Stomach smooth muscle (tissue), 2 donors: Measurements from ENCODE around the gene BANP.

ENCODE experiments used
- H3K27ac ChIP-seq: one replicate; pipeline ENCODE4 v1.7.0; 2013; ENCODE audit warnings: mild to moderate bottlenecking, low read length, inconsistent platforms
- H3K27me3 ChIP-seq, 2 donors: one replicate each; pipeline ENCODE4 v1.7.0; 2013; ENCODE audit warnings: low read length in 2 of 2; ENCODE audit not compliant: insufficient read depth in 2 of 2, control insufficient read depth in 1 of 2
- H3K36me3 ChIP-seq, 2 donors: one replicate each; pipeline ENCODE4 v1.7.0; 2013; ENCODE audit warnings: low read length in 2 of 2; ENCODE audit not compliant: control insufficient read depth in 2 of 2, insufficient read depth in 2 of 2
- H3K4me1 ChIP-seq: one replicate; pipeline ENCODE4 v1.7.0; 2013; ENCODE audit warnings: low read length; ENCODE audit not compliant: control insufficient read depth, insufficient read depth
- H3K4me3 ChIP-seq, 2 donors: one replicate each; pipeline ENCODE4 v1.7.0; 2013; ENCODE audit warnings: low read length in 2 of 2
- H3K9ac ChIP-seq, 2 donors: one replicate each; pipeline ENCODE4 v1.7.0; 2013; ENCODE audit warnings: low read length in 2 of 2, mild to moderate bottlenecking in 1 of 2
- H3K9me3 ChIP-seq, 2 donors: one replicate each; pipeline ENCODE4 v1.7.0; 2013; ENCODE audit warnings: low read length in 2 of 2; ENCODE audit not compliant: control insufficient read depth in 2 of 2
- donor health status: healthy.
- donor health status: Pancreatic carcinoma.

BANP gene

DNA sequence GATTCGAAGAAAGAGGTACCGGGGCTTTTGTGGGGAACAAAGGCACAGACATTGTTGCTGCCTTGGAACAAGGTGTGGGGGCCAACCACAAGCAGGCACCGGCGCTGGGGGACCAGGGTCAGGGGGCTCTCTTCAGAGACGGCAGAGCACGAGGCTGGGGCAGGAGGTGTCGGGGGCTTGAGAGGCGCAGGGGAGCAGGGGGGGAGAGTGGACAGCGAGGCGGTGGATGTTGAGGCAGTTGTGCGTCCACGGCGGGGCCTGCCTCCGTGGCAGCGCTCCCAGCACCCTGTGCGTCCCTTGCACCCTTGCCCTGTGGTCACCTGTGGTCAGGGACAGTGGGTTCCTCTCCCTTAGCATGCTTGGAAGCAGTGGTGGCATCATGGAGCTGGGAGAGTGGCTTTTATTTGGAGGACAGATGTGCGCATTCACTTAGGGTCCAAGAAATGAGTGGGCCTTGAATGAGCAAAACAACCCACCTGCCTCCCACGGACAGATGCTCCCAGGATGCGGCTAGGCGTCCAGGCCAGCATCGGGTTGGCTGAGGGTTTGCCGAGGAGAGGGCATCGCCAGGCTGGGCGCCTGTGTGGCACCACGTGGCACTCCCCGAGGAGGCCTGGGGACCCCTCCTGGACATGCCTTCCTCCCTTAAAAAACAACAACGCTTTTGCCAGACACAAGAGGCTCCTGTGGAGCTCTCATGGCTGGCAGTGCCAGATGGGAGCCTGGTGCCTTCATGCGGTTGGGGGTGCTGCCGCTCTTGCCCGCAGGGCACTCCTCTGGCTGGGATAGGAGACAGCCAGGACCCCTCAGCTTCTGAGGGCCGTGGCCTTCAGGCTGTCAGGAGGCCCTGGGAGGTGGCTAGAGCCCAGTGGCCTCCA lies 113.0 kb downstream of the BANP start:
- Histone ChIP-seq H3K9ac (no peak overlapping the region), H3K27me3 (no peaks in the 10 kb centered on the region), H3K36me3 (peaks cover 7 to 12% of the 10 kb centered on the region in 2 donors), H3K4me1 (peaks cover 10% of the 10 kb centered on the region), H3K4me3 (no peak overlapping the region), H3K27ac (no peak overlapping the region), H3K9me3 (no peaks in the 10 kb centered on the region)

DNA sequence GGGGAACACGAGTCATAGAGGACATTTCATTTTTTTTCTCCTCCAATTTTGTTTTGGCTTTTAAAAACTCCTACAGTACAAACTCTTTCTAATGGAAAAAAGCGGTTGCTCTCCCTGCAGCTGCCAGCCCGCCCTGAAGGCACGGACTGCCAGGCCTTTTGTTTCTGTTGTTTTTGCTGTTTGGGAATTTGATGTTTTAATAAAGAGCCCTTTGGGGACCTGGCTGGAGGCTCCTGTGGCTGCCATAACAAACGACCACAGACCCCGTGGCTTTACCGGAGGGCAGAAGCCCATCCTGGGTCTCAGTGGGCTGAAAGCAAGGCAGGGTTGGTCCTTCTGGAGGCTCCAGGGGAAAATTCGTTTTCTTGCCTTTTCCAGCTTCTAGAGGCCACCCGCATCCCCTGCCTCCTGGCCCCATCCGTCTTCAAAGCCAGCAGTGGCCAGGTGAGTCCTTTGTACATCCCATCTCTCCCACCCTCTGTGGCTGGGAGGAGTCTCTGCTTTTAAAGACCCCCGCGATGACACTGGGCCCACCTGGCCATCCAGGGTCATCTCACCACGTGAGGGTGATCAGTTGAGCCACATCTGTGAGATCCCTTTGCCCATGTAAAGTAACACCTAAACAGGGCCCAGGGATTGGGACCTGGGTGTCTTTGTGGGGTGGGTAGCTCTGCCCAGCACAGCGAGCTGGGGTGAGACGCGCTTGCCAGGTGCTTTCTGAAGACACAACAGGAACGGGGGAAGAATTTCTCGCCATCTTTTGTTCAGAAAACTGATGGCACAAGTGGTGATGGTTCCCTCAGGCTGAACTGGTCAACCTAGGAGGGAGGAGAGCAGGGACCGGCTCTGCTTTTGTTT lies 113.9 kb downstream of the BANP start:
- no peak overlapping the region for H3K9ac ChIP-seq
- no peak overlapping the region for H3K4me3 ChIP-seq
- no peaks in the 10 kb centered on the region for H3K9me3 ChIP-seq
- no peaks in the 10 kb centered on the region for H3K27me3 ChIP-seq
- peaks cover 10 to 11% of the 10 kb centered on the region in 2 donors for H3K36me3 ChIP-seq
- peaks cover 10% of the 10 kb centered on the region for H3K4me1 ChIP-seq
- no peak overlapping the region for H3K27ac ChIP-seq

DNA sequence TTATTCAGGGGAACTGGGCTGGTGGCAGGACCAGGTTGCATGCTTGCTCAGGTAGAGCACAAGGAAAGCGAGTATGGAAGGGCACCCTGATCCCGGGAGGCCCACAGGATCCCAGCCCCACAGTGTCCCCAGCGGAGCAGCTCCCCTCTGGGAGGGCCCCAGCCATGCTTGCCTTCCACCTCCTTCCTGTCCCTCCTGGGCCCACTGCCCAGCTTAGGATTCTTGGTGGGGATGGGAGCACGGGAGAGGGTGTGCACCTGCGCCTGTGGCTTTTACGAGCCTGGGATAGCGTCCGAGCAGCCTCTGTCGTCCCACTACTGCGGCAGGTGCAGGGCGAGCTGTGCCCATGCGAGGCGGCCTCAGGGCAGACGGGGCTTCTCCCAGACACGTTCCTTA lies 114.5 kb downstream of the BANP start:
- peaks cover 10% of the 10 kb centered on the region for H3K4me1 ChIP-seq
- H3K9me3 ChIP-seq = no peaks in the 10 kb centered on the region
- H3K27me3 ChIP-seq = no peaks in the 10 kb centered on the region
- H3K36me3 ChIP-seq = peaks cover 8 to 9% of the 10 kb centered on the region in 2 donors
- no peak overlapping the region for H3K9ac ChIP-seq
- no peak overlapping the region for H3K27ac ChIP-seq
- no peak overlapping the region for H3K4me3 ChIP-seq

DNA sequence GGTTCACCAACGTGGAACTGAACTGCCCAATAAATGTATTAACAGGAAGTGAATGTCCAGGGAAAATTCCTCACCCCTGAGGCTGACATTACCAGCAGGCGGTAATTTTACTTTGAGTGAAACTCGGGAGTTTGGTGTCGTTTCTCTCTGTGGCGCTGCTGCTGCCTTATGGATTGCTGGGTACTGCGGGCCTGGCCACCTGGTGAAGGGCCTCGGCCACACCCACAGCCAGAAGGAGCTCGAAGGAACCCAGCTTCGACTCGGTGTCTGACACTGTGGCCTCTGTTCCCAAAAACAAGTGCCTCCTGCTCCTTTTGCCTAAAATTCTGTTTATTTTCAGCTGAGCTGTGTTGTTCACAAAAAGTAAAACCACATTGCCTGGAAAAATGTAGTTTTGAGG lies 115.0 kb downstream of the BANP start:
- H3K4me3 ChIP-seq = no peak overlapping the region
- no peaks in the 10 kb centered on the region for H3K27me3 ChIP-seq
- peaks cover 10% of the 10 kb centered on the region for H3K4me1 ChIP-seq
- no peak overlapping the region for H3K27ac ChIP-seq
- H3K9ac ChIP-seq = no peak overlapping the region
- H3K9me3 ChIP-seq = no peaks in the 10 kb centered on the region
- peaks cover 8 to 9% of the 10 kb centered on the region in 2 donors for H3K36me3 ChIP-seq

DNA sequence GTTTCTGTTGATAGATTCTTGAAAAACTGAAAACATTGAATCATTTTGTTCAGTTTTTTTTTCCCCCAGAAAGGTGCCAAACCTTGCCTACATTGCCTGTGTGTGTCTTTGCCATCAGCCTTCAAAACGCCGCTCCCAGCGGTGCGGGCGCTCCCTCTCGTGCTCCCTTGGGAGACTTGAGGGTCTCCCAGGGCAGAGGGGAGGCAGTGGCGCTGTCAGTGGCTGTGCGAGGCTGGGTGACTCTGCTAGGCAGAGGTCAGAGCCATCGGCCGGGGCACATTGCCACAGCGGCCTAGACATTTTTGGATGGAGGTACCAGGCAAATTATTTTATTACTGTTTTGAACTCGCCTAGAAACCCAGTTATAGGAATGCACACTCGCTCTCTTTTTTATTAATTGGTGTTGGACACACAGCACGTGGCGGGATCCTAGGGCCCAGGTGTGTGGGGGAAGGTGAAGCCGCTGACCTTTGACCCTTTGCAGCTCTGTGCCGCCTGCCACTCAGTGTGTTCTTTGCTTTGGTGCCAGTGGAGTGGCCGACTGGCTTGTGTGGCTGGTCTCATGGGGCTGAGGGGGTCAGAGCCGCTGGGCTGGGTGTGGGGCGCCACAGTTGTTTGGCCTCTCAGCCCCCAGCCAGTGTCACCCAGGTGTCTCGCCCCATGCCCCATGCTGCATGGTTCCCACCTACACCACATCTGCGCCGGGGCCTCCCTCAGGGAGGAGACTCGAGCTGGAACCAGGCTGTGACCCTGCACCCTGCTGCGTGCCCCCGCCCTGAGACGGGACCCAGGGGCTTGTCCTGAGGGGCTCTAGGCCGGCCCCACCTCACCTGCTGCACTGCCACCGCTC lies 115.7 kb downstream of the BANP start:
- Histone ChIP-seq H3K4me3 (no peak overlapping the region), H3K27me3 (no peaks in the 10 kb centered on the region), H3K36me3 (peaks cover 9 to 13% of the 10 kb centered on the region in 2 donors), H3K9ac (no peak overlapping the region), H3K27ac (no peak overlapping the region), H3K4me1 (peaks cover 10% of the 10 kb centered on the region), H3K9me3 (no peaks in the 10 kb centered on the region)

DNA sequence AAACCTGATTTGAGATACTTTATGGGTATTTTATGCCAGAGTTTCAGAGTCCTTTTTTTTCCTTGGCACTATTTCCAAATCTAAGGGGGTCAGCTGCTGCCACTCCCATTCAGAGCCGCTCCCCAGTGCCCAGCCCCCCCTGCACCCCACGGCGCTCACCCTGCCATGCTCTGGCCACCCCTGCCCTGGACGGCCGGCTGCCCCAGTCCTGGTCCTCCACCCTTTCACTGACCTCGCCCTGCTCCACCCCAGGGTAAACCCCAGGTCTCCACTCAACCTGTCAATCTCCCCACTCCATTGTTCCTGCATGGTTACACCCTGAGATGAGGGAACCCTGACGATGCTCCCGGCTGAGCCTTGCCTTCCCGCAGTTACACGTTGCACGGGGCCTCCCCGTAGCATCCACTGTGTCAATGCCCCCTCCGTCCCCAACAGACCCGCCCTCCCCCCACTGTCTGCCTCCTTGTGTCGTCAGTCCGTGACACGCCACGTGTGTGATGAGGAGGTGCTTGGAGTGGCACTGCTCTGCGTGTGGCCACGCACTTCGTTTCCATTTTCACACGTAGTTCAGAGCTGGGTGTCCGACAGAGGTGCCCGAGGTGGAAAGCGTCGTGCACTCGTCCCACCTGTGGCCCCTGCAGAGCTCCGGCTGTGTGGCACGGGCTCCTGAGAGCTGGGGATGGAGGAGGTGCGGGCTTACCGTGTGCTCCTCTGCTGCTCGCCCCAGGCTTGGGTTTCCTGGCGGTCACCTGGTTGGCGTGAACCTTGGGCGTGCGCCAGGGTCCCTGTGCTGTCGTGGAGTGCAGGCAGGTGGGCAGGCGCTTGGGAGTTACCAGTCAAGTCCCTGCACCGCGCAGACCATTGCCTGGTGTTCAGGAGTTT lies 116.5 kb downstream of the BANP start:
- Histone ChIP-seq H3K9ac (no peak overlapping the region), H3K9me3 (no peaks in the 10 kb centered on the region), H3K4me3 (no peak overlapping the region), H3K4me1 (peaks cover 6% of the 10 kb centered on the region), H3K27ac (no peak overlapping the region), H3K27me3 (no peaks in the 10 kb centered on the region), H3K36me3 (peaks cover 13 to 16% of the 10 kb centered on the region in 2 donors)

DNA sequence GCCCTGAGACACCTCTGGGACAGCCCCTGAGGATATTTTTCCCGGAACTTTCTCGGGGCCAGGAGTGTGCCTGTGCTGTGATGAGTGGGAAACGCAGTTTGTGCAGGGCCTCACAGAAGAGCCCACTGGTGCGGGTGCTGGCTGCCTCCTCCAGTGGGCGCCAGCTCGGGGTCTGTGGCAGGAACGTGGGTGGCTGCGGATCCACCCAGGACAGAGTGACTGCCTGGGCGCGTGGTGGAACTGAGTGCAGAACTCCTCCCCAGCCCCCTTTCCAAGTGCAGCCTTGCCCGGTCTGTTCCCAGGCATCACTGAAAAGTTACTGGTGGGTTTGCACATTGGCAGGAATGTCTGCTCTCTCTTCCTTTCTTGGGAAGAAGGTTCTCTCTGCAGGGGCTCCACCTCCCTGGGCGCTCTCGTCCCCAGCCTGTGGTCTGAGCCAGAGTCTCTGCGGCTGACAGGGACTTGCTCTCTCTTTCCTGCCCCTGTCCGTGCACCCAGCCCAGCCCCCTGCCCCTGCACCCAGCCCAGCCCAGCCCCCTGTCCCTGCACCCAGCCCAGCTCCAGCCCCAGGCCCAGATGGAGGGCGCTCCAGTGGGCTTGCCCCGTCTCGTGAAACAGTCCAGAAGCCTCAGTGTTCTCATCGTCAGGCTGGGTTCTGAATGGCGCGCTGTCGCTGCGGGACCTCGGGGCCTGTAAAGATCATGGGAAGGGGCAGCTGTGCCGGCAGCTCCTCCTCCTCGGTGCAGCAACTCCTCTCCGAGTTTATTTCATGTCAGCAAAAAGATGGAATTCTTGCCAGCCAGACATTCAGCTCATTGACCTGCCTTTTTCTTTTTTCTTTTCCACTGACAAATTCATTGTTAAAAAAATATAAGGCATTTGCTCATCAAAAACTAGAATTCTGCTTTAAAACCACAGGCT lies 117.5 kb downstream of the BANP start:
- no peaks in the 10 kb centered on the region for H3K27me3 ChIP-seq
- H3K4me3 ChIP-seq = no peak overlapping the region
- H3K36me3 ChIP-seq = peaks cover 19 to 20% of the 10 kb centered on the region in 2 donors
- H3K27ac ChIP-seq = no peak overlapping the region
- no peaks in the 10 kb centered on the region for H3K4me1 ChIP-seq
- H3K9ac ChIP-seq = no peak overlapping the region
- H3K9me3 ChIP-seq = no peaks in the 10 kb centered on the region

DNA sequence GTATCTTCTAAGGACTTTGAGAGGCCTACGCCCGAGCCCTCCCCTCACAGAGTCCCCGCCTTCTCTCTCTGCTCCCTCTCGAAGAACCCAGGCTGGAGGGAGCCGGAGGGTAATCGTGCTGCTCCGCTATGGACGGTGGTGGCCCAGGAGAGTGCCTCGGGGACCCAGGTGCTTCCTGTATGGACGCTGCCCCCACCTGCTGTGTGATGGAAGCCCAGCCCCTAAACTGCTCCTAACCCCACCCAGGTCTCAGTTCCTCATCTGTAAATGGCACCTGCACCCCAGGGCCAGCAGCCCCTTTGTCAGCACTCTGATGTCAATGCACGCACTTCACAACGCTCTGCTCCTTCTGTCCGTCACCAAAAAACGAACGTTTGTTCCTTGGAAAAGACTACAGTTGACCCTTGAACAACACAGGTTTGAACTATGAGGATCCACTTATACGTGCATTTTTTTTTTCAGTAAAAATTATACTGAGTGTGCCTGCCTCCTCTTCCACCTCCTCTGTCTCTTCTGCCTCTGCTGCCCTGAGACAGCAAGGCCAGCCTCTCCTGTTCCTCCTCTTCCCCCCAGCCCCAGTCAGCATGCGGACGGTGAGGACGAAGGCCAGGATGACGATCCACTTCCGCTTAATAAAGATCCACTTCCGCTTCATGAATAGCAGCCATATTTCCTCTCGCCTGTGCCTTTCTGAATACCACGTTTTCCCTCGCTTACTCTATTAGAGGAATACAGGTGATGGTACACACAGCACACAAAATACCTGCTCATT lies 118.3 kb downstream of the BANP start:
- H3K4me1 ChIP-seq = no peaks in the 10 kb centered on the region
- H3K27ac ChIP-seq = no peak overlapping the region
- H3K27me3 ChIP-seq = no peaks in the 10 kb centered on the region
- H3K9me3 ChIP-seq = no peaks in the 10 kb centered on the region
- H3K36me3 ChIP-seq = peaks cover 20 to 22% of the 10 kb centered on the region in 2 donors
- H3K9ac ChIP-seq = no peak overlapping the region
- no peak overlapping the region for H3K4me3 ChIP-seq

DNA sequence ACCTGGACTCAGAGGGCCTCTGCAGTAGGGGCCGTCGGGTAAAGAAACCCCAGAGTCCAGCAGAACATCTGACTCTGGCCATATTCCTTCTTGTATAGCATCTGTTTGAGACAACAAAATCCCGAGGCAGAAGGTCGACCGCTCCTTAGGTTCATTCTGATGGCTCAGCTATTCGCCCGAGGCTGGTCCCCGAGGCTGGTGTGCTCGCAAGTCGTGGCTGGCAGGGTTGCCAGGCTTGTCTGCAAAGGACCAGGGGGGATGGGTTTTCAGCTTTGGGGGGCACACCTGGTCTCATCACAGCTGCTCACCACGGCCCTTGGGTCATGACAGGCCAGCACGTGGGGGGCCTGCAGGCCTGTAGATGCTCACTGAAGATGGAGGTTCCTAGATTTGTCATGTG lies 119.1 kb downstream of the BANP start:
- H3K9ac ChIP-seq = no peak overlapping the region
- H3K4me1 ChIP-seq = no peaks in the 10 kb centered on the region
- H3K9me3 ChIP-seq = no peaks in the 10 kb centered on the region
- H3K27ac ChIP-seq = no peak overlapping the region
- peaks cover 20 to 22% of the 10 kb centered on the region in 2 donors for H3K36me3 ChIP-seq
- H3K27me3 ChIP-seq = no peaks in the 10 kb centered on the region
- no peak overlapping the region for H3K4me3 ChIP-seq
